ENCODE data around the gene LMBR1.
"Not testable (repeated sequence)": the region's sequence is repeated elsewhere in the genome, so short reads cannot be mapped to it uniquely, and the experiment has no call there.

The LMBR1 gene

DNA sequence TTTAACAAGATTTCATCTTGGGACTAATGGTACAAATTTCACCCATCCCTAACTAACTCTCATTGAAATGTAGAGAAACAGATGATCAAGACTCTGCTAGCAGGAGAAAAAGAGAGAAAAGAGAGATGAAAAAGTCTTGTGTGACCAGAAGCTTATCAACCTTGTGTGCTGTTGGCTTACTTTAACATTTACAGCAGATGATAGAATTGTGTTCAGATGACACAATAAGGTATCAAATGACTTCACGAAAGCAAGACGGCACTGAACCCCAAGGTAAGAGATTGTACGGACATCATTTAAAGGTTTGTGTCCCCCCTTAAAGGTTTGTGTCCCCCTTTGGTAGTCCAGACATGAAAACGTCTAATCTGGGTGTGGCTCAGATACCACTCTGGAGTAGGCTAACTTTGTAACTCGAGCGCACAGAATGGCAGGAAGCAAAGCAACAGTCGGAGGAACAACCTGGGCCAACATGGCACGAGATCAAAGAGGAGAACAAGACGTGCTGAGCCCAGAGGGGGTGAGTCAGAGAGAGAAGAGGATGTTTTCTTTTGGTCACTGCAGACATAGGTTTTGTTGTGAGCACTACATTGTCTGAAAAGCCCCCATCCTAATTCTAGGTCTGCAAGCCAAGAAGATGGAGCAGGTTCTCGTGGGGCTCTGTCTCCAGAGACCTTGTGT lies 10.4 kb upstream of the LMBR1 start:
- Histone ChIP-seq H4K20me1 (ENCODE audit: insufficient read depth) (no peaks in the 10 kb centered on the region), H3K9ac (no peak overlapping the region), H2AFZ (ENCODE audit: low read depth) (no peak overlapping the region), H3K27ac (no peak overlapping the region), H3K4me1 (ENCODE audit: low read depth, poor library complexity, severe bottlenecking) (no peaks in the 10 kb centered on the region), H3K27me3 (ENCODE audit: insufficient read depth, low read depth) (no peaks in the 10 kb centered on the region), H3K79me2 (ENCODE audit: insufficient read depth, low read depth) (no peaks in the 10 kb centered on the region), H3K4me2 (no peak overlapping the region), H3K4me3 (IDR thresholded peaks at IDR 0.05; ENCODE audit: insufficient read depth, low read depth, low read length) (no peak overlapping the region), H3K36me3 (ENCODE audit: insufficient read depth) (no peaks in the 10 kb centered on the region)
- TF ChIP-seq, protein P1, sequence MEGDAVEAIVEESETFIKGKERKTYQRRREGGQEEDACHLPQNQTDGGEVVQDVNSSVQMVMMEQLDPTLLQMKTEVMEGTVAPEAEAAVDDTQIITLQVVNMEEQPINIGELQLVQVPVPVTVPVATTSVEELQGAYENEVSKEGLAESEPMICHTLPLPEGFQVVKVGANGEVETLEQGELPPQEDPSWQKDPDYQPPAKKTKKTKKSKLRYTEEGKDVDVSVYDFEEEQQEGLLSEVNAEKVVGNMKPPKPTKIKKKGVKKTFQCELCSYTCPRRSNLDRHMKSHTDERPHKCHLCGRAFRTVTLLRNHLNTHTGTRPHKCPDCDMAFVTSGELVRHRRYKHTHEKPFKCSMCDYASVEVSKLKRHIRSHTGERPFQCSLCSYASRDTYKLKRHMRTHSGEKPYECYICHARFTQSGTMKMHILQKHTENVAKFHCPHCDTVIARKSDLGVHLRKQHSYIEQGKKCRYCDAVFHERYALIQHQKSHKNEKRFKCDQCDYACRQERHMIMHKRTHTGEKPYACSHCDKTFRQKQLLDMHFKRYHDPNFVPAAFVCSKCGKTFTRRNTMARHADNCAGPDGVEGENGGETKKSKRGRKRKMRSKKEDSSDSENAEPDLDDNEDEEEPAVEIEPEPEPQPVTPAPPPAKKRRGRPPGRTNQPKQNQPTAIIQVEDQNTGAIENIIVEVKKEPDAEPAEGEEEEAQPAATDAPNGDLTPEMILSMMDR (conservative IDR thresholded peaks at IDR 0.05; ENCODE audit: low read depth, low read length) = no peak

DNA sequence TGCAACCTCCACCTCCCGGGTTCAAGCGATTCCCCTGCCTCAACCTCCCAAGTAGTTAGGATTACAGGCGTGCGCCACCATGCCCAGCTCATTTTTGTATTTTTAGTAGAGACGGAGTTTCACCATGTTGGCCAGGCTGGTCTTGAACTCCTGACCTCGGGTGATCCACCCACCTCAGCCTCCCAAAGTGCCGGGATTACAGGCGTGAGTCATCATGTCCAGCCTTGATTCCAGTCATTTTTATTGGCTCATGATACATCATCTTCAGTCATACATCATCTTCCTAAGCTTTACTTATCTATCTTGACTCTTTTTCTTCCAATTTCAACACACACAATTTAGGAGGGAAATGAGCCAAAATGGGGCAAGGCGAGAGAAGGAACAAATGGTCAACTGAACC lies 7.1 kb upstream of the LMBR1 start:
- not testable (repeated sequence) for H3K36me3 ChIP-seq (ENCODE audit: insufficient read depth)

DNA sequence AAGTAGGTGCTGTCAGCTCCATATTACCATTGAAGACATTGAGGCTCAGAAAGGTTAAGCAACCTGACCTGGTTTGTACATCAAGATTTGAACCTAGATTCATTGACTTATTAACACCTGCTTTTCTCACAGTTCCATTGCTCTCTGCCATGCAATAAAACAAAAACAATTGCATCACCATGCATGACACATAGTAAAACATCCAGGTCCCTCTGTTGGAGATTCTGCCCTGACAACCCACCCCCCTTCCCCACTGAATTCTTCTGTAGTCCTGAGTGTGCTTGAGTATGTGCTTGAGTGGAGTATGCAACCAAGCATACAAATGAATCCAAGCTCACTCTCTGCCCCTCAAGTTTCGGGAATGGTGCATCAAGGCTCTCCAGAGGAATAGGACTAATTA lies 6.0 kb upstream of the LMBR1 start:
- Histone ChIP-seq H3K27ac (no peak overlapping the region), H3K4me1 (ENCODE audit: low read depth, poor library complexity, severe bottlenecking) (peaks cover 12% of the 10 kb centered on the region), H2AFZ (ENCODE audit: low read depth) (no peak overlapping the region), H4K20me1 (ENCODE audit: insufficient read depth) (no peaks in the 10 kb centered on the region), H3K9ac (no peak overlapping the region), H3K27me3 (ENCODE audit: insufficient read depth, low read depth) (no peaks in the 10 kb centered on the region), H3K36me3 (ENCODE audit: insufficient read depth) (no peaks in the 10 kb centered on the region), H3K4me3 (IDR thresholded peaks at IDR 0.05; ENCODE audit: insufficient read depth, low read depth, low read length) (no peak overlapping the region), H3K4me2 (no peak overlapping the region), H3K79me2 (ENCODE audit: insufficient read depth, low read depth) (no peaks in the 10 kb centered on the region)
- TF ChIP-seq, protein P1 (conservative IDR thresholded peaks at IDR 0.05; ENCODE audit: low read depth, low read length) = no peak

More for the DNA sequence above, 7.1 kb upstream of the LMBR1 start:
- not testable (repeated sequence) for H3K9ac ChIP-seq; H4K20me1 ChIP-seq (ENCODE audit: insufficient read depth); H3K4me2 ChIP-seq; H3K4me1 ChIP-seq (ENCODE audit: low read depth, poor library complexity, severe bottlenecking); H3K27ac ChIP-seq; H3K79me2 ChIP-seq (ENCODE audit: insufficient read depth, low read depth); H2AFZ ChIP-seq (ENCODE audit: low read depth); H3K27me3 ChIP-seq (ENCODE audit: insufficient read depth, low read depth); H3K4me3 ChIP-seq (IDR thresholded peaks at IDR 0.05; ENCODE audit: insufficient read depth, low read depth, low read length)

DNA sequence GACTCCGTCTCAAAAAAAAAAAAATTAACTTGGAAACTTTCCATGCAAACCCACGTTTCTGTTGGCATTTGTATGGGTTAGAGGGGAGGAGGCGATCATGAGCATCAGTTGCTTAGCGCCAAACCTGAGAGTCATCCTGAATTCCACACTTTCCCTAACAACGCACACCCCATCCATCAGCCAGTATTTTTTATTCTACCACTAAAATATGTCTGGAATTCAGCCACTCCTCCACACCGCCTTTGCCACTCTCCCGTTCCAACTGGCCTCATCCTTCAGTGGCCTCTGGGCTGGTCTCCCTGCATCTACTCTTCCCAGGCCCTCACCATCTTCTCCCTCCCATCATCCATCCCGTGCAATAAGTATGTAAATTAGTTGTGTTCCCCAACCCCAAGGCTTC lies 4.7 kb upstream of the LMBR1 start:
- Histone ChIP-seq H3K9ac (no peak overlapping the region), H3K4me2 (no peak overlapping the region), H2AFZ (ENCODE audit: low read depth) (no peak overlapping the region), H3K27me3 (ENCODE audit: insufficient read depth, low read depth) (no peaks in the 10 kb centered on the region), H3K4me1 (ENCODE audit: low read depth, poor library complexity, severe bottlenecking) (peaks cover 15% of the 10 kb centered on the region), H3K79me2 (ENCODE audit: insufficient read depth, low read depth) (no peaks in the 10 kb centered on the region), H3K27ac (no peak overlapping the region), H4K20me1 (ENCODE audit: insufficient read depth) (no peaks in the 10 kb centered on the region), H3K36me3 (ENCODE audit: insufficient read depth) (no peaks in the 10 kb centered on the region), H3K4me3 (IDR thresholded peaks at IDR 0.05; ENCODE audit: insufficient read depth, low read depth, low read length) (no peak overlapping the region)
- TF ChIP-seq, protein P1 (conservative IDR thresholded peaks at IDR 0.05; ENCODE audit: low read depth, low read length) = no peak

DNA sequence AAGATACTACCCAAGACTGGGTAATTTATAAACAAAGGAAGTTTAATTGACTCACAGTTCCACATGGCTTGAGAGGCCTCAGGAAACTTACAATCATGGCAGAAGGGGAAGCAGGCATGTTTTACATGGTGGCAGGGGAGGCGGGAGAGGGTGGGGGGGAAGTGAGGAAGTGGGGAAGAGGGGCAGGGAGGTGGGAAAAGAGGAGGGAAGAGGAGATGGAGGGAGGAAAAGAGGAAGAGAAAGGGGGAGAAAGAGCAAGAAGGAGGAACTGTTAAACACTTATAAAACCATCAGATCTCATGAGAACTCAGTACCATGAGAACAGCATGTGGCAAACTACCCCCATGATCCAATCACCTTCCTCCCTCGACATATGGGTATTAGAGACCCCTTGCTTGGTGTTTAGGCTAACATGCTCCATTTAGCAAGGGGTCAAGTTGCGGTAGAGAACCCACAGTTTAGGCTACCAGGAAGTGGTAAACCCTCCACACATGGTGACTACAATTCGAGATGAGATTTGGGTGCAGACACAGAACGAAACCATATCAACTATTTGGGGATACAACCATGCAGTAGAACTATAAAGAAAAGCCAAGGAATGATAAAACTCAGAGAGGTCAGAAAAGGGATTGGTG lies 3.5 kb upstream of the LMBR1 start:
- Histone ChIP-seq H3K36me3 (ENCODE audit: insufficient read depth) (no peaks in the 10 kb centered on the region), H4K20me1 (ENCODE audit: insufficient read depth) (no peaks in the 10 kb centered on the region), H3K4me3 (IDR thresholded peaks at IDR 0.05; ENCODE audit: insufficient read depth, low read depth, low read length) (no peak overlapping the region), H3K4me2 (no peak overlapping the region), H3K4me1 (ENCODE audit: low read depth, poor library complexity, severe bottlenecking) (peaks cover 18% of the 10 kb centered on the region), H3K9ac (no peak overlapping the region), H2AFZ (ENCODE audit: low read depth) (no peak overlapping the region), H3K27me3 (ENCODE audit: insufficient read depth, low read depth) (no peaks in the 10 kb centered on the region), H3K79me2 (ENCODE audit: insufficient read depth, low read depth) (peaks cover 9% of the 10 kb centered on the region), H3K27ac (no peak overlapping the region)
- TF ChIP-seq, protein P1 (conservative IDR thresholded peaks at IDR 0.05; ENCODE audit: low read depth, low read length) = no peak

Measured in KMS-11 (cell line).